MG63 (cell line): Measurements from ENCODE around the gene ITPKA. TPM values are rescaled to one million over a fixed set of nuclear protein-coding genes. Genes with fewer than 3 reads are reported as not detected.

ENCODE experiments used
- DNase-seq: peaks from one replicate; pipeline ENCODE4 v3.0.0-alpha.2; 2020
- H3K27me3 ChIP-seq: fragments of 250-450 bp; sonication (Bioruptor Pico); 2 replicates; pipeline ENCODE4 v1.5.1; 2020; ENCODE audit warnings: mild to moderate bottlenecking, moderate library complexity
- H3K36me3 ChIP-seq: fragments of 250-450 bp; sonication (Bioruptor Pico); 2 replicates; pipeline ENCODE4 v1.5.1; 2020; ENCODE audit warnings: mild to moderate bottlenecking, moderate library complexity
- H3K4me3 ChIP-seq: fragments of 250-450 bp; sonication (Bioruptor Pico); 2 replicates; pipeline ENCODE4 v1.5.1; 2020; ENCODE audit warnings: mild to moderate bottlenecking, moderate library complexity
- H3K9me3 ChIP-seq: fragments of 250-450 bp; sonication (Bioruptor Pico); 2 replicates; pipeline ENCODE4 v1.5.1; 2020; ENCODE audit warnings: mild to moderate bottlenecking, moderate library complexity
- total RNA-seq: library from RNA; depleted of rRNA; stranded (reverse); fragments of >200 nt; shearing (Covaris generic); gene quantifications from 2 replicates; pipeline ENCODE4 v1.2.3, GENCODE V29; 2014; ENCODE audit warnings: low replicate concordance

The ITPKA gene
- total RNA-seq, 1 experiment from 2014 or later, result 1.6 TPM

DNA sequence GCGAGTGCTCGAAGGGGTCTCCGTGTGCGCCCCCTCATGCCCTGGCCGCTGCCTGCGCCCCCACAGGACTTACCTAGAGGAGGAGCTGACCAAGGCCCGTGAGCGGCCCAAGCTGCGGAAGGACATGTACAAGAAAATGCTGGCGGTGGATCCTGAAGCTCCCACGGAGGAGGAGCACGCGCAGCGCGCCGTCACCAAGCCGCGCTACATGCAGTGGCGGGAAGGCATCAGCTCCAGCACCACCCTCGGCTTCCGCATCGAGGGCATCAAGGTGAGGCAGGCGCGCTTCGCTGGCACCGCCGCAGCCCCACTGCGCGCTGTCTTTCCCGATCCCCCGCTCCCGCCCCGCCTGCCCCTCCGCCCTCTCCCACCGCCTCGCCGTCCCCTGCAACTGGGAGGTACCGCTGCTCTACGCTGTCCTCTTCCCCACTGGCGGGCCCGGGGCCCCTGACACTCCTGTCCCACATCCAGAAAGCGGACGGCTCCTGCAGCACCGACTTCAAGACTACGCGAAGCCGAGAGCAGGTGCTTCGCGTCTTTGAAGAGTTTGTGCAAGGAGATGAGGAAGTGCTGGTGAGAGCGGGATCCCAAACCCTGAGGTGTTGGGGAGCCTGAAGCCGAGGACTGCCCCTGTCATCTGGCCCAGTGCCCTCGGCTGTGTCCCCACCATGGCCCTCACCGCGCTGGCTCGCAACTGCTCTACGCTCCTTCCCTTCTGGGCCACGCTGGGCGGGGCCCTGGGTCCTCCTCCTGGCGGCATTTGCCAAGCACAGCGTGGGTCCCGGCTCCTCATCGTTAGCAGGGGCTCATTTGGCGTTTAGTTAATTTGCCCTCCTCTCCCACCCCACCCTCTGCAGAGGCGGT is 8.5 kb downstream of the ITPKA start:
- Histone ChIP-seq H3K4me3 (no peak overlapping the region), H3K27me3 (no peaks in the 10 kb centered on the region), H3K36me3 (no peaks in the 10 kb centered on the region), H3K9me3 (no peaks in the 10 kb centered on the region)
- no peak for DNase-seq

DNA sequence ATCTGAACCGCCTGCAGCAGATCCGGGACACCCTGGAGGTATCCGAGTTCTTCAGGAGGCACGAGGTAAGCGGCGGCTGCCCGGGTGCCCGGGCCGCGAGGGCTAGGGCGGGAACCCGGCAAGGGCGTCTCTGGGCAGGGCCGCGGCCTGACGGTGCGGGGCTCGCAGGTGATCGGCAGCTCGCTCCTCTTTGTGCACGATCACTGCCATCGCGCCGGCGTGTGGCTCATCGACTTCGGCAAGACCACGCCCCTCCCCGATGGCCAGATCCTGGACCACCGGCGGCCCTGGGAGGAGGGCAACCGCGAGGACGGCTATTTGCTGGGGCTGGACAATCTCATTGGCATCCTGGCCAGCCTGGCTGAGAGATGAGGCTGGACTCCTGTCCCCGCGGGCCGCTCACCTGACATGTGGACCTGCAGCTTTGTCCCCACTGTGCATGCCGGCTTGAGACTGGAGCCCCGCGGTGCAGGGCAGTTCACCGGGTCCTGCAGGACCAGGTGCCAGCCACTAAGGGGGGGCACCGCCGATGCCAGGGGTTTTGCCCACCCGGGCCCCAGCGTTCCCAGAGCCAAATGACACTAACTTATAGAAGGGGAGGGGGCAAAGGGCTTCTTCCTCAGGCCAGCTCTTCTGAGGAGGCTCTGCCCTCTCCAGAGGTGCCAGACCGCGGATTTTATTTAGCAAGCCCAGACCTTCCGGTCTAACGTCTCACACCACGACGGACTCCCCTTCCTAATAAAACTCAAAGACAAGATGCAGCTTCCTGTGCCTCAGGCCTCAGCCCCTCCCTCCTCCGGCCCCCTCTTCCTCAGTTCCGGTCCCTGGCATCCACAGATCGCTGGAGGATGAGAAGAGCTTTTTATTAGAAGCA is 9.4 kb downstream of the ITPKA start:
- Histone ChIP-seq H3K36me3 (no peaks in the 10 kb centered on the region), H3K4me3 (no peak overlapping the region), H3K27me3 (no peaks in the 10 kb centered on the region), H3K9me3 (no peaks in the 10 kb centered on the region)
- no peak for DNase-seq

DNA sequence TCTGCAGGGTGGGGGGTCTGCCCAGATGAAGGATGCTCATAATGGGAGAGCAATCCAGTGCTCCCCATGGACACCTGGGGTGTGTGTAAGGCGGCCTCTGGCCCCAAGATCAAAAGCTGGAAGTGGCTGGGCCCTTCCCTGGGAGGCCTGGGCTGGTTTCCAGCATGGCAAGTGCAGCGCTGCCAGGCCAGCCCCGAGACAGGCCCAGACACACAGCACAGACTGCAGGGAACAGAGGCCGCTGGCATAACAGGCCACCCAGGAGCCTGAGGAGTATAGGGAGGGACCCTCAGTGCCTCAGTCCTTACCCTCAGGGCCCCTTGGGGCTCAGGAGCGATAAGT is 10.0 kb downstream of the ITPKA start:
- Histone ChIP-seq H3K27me3 (no peaks in the 10 kb centered on the region), H3K4me3 (no peak overlapping the region), H3K9me3 (no peaks in the 10 kb centered on the region), H3K36me3 (no peaks in the 10 kb centered on the region)
- DNase-seq, result no peak

DNA sequence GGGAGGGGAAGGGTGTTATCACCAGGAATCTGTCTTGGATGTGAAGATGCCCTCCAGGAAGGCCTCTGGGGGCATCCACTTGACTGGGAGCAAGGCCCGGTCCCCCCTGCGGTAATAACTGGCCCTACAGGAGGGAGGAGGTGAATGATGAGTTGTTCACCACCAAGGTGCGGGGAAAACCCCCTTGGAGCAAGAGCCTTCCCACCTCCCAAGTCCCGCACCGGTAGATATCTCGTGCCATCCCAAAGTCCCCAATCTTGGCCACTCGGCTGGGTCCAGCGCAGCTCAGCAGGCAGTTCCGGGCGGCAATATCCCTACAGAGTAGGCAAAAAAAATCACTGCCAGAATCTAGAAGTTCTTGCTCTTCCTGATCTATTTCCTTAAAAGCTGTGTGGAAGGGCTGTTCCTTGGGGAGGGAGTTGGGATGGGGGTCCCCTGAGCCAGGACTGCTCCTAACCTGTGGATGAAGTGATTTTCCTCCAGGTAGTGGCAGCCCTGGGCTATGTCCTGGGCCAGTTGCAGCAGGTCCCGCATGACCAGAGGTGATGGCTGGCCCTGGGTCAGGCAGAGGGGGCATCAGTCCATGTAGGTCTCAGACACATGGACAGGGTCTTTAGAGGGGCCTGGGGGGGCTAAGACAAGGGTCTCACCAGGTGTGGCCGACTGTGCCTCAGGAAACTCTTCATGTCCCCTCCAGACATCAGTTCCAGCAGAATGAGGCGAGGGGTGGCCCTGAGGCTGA is 11.2 kb downstream of the ITPKA start:
- H3K36me3 ChIP-seq, result no peaks in the 10 kb centered on the region
- no peaks in the 10 kb centered on the region for H3K27me3 ChIP-seq
- DNase-seq, result no peak
- no peaks in the 10 kb centered on the region for H3K9me3 ChIP-seq
- H3K4me3 ChIP-seq, result no peak overlapping the region

DNA sequence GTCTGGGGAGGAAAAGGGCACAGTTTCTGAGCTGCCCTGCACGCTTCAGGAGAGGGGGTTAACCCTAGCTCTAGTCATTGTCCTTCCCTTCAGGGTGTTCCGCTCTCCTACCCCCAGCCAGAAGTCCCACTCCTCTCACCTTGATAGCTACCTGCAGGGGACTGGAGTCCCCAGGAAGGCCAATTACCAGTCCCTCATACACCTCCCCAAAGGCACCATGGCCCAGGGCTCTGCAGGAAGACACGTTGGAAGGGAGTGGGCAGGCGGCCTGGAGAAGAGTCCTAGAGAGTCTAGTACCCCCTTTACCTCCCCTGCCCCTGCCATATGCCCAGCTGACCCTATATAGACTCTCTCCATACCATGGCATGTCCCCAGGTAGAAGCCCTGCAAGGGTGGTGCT is 12.1 kb downstream of the ITPKA start:
- no peak overlapping the region for H3K4me3 ChIP-seq
- DNase-seq, result no peak
- no peaks in the 10 kb centered on the region for H3K27me3 ChIP-seq
- no peaks in the 10 kb centered on the region for H3K36me3 ChIP-seq
- H3K9me3 ChIP-seq, result no peaks in the 10 kb centered on the region

DNA sequence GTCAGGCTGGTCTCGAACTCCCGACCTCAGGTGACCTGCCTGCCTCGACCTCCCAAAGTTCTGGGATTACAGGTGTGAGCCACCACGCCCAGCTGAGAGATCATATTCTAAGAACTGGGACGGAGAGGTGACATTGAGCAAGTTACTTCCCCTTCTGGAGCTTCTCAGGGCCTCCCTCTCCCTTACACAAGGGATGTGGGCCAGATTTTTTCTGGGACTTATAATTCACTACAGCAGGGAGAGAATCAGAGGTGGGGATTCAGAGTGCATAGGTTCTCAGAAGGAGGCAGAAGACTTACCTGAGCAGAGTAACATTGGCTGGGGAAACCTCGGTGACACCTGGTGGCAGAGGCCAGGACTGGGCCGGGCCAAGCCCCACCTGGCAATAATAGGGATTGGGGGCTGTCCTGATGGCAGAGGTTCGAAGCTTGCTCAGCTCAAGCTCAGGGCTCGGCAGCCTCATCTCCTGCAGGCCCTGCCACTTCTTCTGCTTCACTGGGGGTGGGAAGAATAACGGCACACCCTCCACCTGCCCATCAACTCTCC is 13.2 kb downstream of the ITPKA start:
- no peak for DNase-seq
- Histone ChIP-seq H3K36me3 (no peaks in the 10 kb centered on the region), H3K4me3 (no peak overlapping the region), H3K27me3 (no peaks in the 10 kb centered on the region), H3K9me3 (no peaks in the 10 kb centered on the region)

DNA sequence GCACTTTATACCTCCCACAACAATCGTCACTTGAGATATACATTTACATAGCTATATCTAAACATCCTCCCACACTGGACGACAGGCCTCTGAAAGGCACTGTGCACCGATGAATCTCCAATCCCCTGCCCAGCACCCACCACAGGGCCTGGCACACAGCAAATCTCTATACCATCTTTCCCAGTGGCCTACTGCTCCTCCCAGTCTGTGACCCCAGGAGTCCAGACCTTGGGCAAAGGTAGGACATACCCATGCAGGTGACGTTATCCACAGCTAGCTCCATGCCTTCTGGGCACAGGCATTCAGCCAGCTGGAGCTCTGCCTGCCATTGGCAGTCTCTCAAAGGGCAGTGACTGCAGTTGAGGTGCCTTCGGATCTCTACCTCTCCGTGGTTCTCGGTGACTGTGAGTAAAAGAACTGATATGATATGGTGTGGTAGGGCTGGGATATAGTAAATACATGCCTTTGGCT is 14.2 kb downstream of the ITPKA start:
- no peak overlapping the region for H3K4me3 ChIP-seq
- H3K36me3 ChIP-seq, result no peaks in the 10 kb centered on the region
- no peaks in the 10 kb centered on the region for H3K27me3 ChIP-seq
- no peak for DNase-seq
- no peaks in the 10 kb centered on the region for H3K9me3 ChIP-seq

DNA sequence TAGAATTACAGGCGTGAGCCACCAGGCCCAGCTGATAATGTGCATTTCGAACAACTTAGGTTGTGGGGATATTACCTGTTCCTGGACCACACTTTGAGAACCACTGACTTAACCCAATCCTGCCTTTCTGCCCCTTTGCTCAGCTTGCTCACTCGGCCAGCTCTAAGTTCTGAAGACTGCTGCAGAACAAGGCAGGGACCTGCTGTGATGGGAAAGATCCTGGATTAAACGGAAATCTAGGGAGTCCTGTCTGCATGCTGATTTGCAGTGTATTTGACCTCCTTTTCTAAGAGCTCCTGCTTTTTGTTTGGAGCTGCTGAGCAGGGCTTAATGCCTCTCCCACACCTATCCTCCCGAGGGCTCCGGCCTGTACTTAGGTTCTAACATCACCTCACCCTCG is 17.1 kb downstream of the ITPKA start:
- Histone ChIP-seq H3K9me3 (no peaks in the 10 kb centered on the region), H3K36me3 (no peaks in the 10 kb centered on the region), H3K4me3 (no peak overlapping the region), H3K27me3 (no peaks in the 10 kb centered on the region)
- no peak for DNase-seq

DNA sequence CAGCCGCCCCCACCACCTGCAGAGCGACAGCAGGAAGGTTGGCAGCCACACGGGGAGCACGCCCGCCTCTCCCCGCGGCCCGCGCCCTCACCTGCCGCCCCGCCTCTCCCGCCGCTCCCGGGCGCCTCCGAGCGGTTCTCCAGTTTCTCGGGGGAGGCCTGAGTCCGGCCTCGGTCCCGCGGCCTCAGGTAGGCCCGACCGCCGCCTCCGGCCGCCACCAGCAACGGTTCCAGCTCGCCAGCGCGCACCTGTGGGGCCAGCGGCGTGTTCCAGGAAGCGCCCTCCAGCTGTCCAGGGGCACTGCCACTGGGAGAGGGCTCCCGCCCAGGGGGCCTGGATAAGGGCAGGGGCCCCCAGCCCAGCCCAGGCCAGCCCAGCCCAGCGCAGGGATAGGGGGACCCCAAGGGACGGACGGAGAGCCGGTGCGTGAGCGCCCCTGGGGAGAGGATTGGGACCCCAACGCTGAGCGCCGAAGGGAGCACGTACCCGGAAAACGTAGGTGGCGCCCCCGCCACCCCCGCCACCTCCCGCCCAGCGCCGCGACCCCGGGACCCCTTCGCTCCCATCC is 17.7 kb downstream of the ITPKA start:
- H3K36me3 ChIP-seq, result no peaks in the 10 kb centered on the region
- no peak for DNase-seq
- no peaks in the 10 kb centered on the region for H3K9me3 ChIP-seq
- H3K27me3 ChIP-seq, result no peaks in the 10 kb centered on the region
- no peak overlapping the region for H3K4me3 ChIP-seq

DNA sequence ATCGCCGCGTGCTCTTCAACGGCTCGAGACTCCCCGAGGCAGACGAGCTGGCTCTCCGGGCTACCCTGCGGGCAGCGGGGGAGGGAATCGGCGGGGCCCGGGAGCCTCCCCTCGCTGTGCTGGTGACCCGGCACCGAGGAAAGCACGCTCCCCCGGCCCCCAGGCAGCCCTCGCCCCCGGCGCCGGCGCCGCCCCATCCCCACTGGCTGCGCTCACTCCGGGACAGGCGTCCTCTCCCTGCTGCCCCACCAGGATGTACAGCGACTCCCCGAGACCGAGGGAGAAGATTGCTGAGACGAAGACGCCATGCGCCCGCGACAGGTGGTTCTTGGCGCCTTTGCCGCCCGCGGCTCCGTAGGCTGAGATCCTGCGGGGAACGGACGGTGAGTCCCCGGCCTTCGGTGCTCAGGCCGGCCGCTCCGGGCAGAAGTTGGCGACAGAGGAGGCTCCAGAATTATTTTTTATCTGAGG is 18.3 kb downstream of the ITPKA start:
- Histone ChIP-seq H3K4me3 (no peak overlapping the region), H3K36me3 (no peaks in the 10 kb centered on the region), H3K9me3 (no peaks in the 10 kb centered on the region), H3K27me3 (no peaks in the 10 kb centered on the region)
- no peak for DNase-seq

DNA sequence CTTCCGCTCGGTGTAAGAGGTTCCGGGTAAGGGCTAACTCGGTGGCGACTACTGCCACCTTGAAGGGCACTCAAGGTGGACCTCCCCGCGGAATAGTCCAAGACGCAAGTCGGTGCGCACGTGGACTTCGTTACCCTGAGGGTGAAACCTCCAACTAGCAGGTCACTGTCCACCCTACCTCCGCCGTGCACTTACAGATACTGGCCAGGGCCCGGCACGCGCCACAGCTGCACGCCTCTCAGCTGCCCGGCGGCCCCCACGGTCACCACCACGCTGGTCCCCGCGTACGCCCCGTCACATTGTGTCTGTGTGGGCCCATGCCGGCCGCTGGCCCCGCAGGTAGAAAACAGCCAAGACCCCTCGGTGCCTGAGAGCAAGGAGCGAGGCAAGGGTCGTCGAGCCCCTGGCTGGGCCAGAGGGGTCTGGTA is 18.9 kb downstream of the ITPKA start:
- no peaks in the 10 kb centered on the region for H3K9me3 ChIP-seq
- H3K4me3 ChIP-seq, result no peak overlapping the region
- H3K27me3 ChIP-seq, result no peaks in the 10 kb centered on the region
- DNase-seq, result no peak
- H3K36me3 ChIP-seq, result no peaks in the 10 kb centered on the region

DNA sequence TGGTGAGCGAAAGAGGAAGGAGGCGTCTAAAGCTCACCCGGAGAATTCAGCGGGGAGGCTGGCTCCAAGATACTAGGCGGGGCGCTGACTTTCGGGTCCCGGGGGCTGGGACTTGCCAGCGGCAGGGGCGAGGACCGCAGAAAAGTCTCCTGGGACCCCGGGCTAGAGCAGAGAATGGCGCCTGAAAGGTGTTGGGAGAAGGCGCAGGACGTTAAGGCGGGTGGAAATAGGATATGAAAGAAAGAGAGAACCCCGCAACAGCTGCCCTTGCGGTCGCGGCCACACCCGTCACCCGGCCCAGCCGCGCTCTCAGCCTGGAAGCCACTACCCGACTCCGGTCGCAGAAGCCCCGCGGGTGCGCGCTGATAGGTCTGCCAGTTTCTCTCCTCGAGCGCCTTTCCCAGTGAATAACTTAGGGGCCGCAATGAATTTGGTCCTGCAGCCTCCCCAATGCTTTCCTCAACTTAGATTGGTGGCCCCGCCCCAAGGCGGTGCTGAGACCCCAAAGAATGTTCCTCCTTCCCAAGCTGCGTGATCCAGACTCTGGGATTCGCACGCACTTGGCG is 19.3 kb downstream of the ITPKA start:
- H3K36me3 ChIP-seq, result peaks cover 2% of the 10 kb centered on the region; the same call in 1 of the 2 replicates
- no peaks in the 10 kb centered on the region for H3K9me3 ChIP-seq
- no peak overlapping the region for H3K4me3 ChIP-seq
- H3K27me3 ChIP-seq, result no peaks in the 10 kb centered on the region
- DNase-seq, result no peak

DNA sequence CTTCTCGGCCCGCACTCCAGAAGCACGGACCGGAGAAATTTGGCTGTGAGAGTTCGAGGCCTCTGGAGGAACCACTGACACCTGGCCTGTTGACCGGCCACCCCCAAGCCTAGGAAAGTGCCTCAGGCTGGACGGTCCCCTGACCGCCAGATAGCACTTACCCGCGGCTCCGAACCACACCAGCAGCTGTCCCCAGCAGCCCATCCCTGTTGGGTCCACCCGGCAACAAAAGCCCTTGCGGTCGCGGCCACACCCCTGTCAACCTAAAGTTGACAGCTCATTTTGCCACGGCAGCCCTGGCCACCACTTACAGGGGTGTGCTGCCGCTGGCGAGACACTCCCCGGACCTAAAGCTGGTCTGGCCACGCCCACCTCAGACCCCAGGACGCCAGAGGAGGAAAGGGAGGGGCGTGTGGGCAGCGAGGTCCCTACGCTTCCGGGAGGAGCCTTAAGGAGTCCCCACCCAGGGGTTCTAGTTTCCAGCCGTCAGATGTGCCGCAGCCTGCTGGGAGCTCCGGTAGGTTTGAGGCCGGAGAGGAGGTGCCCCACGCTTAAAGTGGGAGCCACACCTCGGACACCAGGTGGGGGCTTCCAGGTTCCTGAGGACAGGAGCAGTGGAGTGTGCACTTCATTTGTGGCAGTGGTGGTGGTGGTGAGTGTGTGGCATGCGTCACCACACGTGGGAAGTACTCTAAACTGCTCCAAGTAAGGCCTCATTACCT is 20.0 kb downstream of the ITPKA start, which contains the start of gene LTK:
Gene LTK (minus strand): TSS at position 322 of the 722 bp plus-strand sequence. CDS start 118 bp downstream, at position 204.
- Histone ChIP-seq H3K27me3 (no peaks in the 10 kb centered on the region), H3K4me3 (no peak within 1 kb of the TSS), H3K9me3 (no peaks in the 10 kb centered on the region), H3K36me3 (peaks cover 2% of the 10 kb centered on the region; the same call in 1 of the 2 replicates)
- no peak for DNase-seq

DNA sequence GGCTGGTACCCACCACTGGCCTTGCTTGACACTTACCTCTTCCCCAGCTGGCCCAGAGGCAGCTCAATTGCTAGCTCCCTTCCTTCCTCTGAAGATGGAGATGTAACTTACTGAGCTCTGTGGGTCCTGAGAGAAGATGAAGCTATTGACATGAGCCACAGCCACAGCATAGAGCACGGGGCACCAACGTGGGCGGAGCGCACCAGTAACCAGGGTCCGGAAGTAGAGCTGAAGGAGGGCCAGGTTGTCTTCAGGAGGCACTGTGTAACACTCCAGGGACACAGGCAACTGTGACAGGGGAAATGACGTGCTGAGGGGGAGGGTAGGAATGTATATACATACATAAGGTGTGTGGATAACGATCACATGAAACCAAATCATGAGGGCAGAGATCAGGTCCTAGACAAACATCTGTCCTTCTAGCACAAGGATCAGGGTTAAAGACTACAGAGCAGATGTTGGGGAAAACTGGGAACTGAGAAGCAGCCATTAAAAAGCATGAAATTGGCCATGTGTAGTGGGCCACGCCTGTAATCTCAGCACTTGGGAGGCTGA is 24.3 kb downstream of the ITPKA start:
- Histone ChIP-seq H3K36me3 (peaks cover 2% of the 10 kb centered on the region; the same call in 1 of the 2 replicates), H3K4me3 (no peak overlapping the region), H3K27me3 (no peaks in the 10 kb centered on the region), H3K9me3 (no peaks in the 10 kb centered on the region)
- DNase-seq, result no peak

DNA sequence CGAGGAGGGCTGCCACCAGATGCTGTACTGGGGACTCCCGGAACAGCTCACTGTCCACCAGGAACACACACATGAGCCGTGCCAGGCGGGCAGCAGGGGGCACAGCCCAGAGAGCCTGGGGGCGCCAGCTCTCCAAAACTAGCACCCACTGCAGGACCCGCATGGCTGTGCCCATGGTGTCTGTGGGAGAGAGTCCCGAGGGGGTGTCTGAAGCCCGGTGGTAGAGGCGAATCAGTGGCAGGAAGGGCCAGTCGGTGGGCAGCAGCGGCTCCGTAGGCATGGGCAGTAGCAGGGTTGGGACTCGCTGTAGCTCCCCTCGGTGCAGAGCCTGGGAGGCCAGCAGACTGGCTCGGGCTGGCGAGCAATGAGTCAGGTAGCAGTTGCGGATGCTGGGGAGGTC is 27.0 kb downstream of the ITPKA start:
- H3K9me3 ChIP-seq, result no peaks in the 10 kb centered on the region
- DNase-seq, result no peak
- H3K27me3 ChIP-seq, result no peaks in the 10 kb centered on the region
- H3K36me3 ChIP-seq, result peaks cover 2% of the 10 kb centered on the region; the same call in 1 of the 2 replicates
- no peak overlapping the region for H3K4me3 ChIP-seq
